Activated naive CD4-positive, alpha-beta T cell treated with anti-CD3 and anti-CD28 coated beads, Interleukin-2, amount 50 U/mL, for 16 hours (primary cell): Measurements from ENCODE around the gene SCML1.

ENCODE experiments used
- DNase-seq: peaks from one replicate; pipeline ENCODE4 v3.0.0-alpha.2; 2020

The SCML1 gene

GRCh38 chrX:17801431-17801830 lies 64.1 kb downstream of the SCML1 start:
- DNase-seq: no peak

GRCh38 chrX:17802756-17803155 lies 65.5 kb downstream of the SCML1 start:
- no peak for DNase-seq

GRCh38 chrX:17803449-17803848 lies 66.2 kb downstream of the SCML1 start:
- DNase-seq: no peak
